HG03457 (cell line): Measurements from ENCODE around the gene KRTAP20-2.

Experiments
- ATAC-seq: cut with Tn5 transposase; IDR thresholded peaks from one replicate; pipeline ENCODE4 v1.9.1; 2021; ENCODE audit warnings: moderate number of reproducible peaks; ENCODE audit not compliant: unreplicated experiment

Gene KRTAP20-2

DNA sequence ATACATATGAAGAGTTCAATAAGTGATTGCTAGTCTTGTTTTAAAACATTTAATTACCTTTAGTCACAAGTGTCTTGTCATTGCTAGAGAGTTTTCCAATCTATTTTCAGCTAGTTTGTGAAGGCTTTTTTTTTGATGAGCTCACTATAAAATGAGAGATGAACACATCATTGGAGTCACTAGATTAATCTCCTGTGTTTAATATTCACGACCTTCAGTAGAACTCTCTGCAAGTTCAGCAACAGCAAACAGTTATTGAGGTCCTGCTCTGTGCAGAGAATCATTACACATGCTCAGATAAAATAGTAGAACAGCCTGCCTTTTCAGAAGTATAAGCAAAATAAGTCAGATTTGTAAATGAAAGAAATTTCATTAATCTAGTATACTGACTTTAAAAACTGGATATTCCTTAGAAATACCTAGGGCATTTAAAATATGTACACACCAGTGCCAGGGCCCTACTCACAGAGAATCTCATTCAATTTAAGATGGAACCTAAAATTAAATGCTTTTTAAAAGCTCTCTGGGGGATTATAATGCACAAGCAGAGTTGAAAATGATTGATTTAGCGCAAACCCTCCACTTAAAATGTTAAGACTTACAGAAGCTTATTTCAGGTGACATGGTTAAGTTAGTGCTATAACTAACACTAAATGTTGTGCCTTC lies 38.1 kb downstream of the KRTAP20-2 start:
- no peak for ATAC-seq

DNA sequence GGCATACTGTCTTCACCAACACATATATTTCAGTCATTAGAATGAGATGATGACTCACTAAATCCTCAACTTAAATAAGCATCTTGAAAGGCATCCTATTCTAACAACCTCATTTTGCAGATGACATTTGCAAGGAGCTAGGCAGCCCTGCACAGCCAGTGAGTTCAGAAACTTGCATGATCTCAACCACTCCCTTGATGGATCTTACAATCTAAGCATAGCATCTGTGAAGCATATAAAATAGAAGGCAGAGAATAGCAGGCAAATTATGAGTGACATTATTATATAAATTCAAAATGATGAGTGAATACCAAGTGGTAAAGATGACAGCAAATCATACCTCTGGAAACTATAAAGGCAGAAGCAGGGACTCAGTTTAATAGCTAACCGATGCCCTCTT lies 39.3 kb downstream of the KRTAP20-2 start:
- no peak for ATAC-seq

DNA sequence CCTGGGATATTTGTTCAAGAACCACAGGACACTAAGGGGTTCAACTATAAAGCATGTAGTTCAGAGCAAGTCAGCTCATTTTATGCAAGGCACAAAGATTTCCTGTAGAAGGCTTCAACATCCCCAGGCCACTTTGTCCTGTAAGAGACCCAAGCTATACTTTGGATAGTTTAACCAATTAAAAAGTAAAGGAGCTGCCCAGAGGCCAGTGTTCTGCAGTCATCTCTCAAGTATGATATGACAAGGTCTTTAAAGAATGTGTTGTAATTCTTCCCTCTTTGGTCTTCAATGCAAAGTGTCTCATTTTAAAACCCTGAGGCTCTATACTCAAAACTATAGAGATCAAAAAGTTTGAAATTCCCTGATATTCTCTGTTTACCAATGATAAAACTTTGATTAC lies 41.7 kb downstream of the KRTAP20-2 start:
- no peak for ATAC-seq

DNA sequence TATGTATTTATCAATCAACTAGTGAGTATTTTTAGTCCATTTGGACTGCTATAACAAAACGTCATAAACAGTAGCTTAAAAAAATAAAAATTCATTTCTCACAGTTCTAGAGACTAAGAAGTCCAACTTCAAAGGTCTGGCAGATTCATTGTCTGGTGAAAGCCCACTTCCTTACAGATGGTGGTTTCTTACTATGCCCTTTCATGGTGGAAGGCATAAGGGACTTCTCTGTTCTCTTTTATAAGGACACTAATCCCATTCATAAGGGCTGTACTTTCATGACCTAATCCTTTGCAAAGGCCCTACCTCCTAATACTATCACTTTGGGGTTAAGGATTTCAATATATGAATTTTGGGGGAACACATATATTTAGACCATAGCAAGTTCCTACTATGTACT lies 45.6 kb downstream of the KRTAP20-2 start:
- ATAC-seq, result no peak

DNA sequence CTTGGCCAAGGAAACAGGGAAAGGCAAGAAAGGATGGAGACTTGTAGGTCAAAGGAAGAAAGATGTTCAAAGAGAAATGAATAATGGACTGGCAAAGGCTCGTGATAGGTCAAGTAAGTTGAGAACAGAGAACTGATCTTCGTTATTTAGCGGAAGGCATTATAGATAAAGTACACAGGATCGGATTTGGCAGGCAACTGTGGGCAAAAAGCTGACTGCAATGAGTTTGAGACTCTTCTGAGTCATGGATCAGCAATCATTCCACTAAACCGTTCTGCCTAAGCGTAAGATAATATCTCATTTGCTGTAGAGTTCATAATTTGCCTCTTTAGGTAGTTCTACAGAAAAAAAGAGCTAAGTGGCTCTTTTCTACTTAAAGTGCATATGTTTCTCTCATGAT lies 49.5 kb downstream of the KRTAP20-2 start:
- ATAC-seq, result no peak
